H1 (cell line): Measurements from ENCODE around the gene UNC5B.

ENCODE experiments used
- CTCF ChIP-seq, 3 experiments: IDR thresholded peaks; 1 replicate in 2 of 3; 2 replicates in 1 of 3; pipeline versions ENCODE4 v1.5.1 to v1.6.1; 2011; ENCODE audit warnings: low read length in 3 of 3, mild to moderate bottlenecking in 3 of 3, inconsistent platforms in 2 of 3, low read depth in 1 of 3, moderate library complexity in 1 of 3; ENCODE audit not compliant: insufficient read depth in 1 of 3; ENCODE audit errors: control extremely low read depth in 1 of 3
- E2F6 ChIP-seq: IDR thresholded peaks from 2 replicates; pipeline ENCODE4 v1.6.1; 2012; ENCODE audit warnings: inconsistent platforms
- EP300 ChIP-seq, 2 experiments: IDR thresholded peaks; 1 replicate in 1 of 2; 2 replicates in 1 of 2; pipeline ENCODE4 v1.6.1; 2011 to 2012; ENCODE audit warnings: low read depth in 2 of 2, low read length in 2 of 2, mild to moderate bottlenecking in 2 of 2, borderline replicate concordance in 1 of 2, inconsistent platforms in 1 of 2, moderate library complexity in 1 of 2
- POLR2A ChIP-seq, 2 experiments: IDR thresholded peaks; 1 replicate in 1 of 2; 2 replicates in 1 of 2; pipeline ENCODE4 v1.6.1; 2011; ENCODE audit warnings: low read depth in 2 of 2, low read length in 2 of 2, mild to moderate bottlenecking in 2 of 2; ENCODE audit errors: control extremely low read depth in 1 of 2
- POLR2AphosphoS5 ChIP-seq: IDR thresholded peaks from 2 replicates; pipeline ENCODE4 v1.6.1; 2011; ENCODE audit warnings: low read depth, low read length
- RXRA ChIP-seq: IDR thresholded peaks from 2 replicates; pipeline ENCODE4 v1.6.1; 2011; ENCODE audit warnings: low read depth, mild to moderate bottlenecking, low read length, moderate library complexity; ENCODE audit not compliant: insufficient read depth
- TAF1 ChIP-seq: IDR thresholded peaks from 2 replicates; pipeline ENCODE4 v1.6.1; 2011; ENCODE audit warnings: mild to moderate bottlenecking, low read depth, low read length
- TF ChIP-seq, protein P1 (sequence below): IDR thresholded peaks from 2 replicates; pipeline ENCODE4 v1.6.1; 2012; ENCODE audit warnings: low read length, inconsistent platforms

DNA sequence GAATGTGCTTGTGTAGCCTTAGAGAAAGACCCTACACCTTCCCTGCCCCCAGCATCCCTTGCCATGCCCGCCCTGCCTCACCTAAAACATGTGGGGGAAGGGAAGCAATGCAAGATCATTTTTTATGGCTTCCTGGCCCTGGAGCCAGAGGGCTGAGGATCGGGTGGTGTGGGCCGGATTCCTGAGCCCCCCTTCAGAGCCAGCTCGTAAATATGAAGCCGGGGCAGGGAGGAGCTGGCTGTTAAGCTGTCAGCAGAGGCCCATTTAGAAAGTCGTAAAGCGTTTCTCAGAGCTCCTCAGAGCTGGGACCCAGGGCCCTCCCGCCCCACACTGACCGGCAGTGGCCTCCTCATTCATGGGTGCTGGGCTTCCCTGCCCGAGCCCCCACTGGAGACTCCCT is 23.9 kb downstream of the UNC5B start:
- TF ChIP-seq EP300 (IDR thresholded peaks at IDR 0.05; ENCODE audit: borderline replicate concordance in 1 of 2, low read depth in 2 of 2, low read length in 2 of 2) = no peak
- no peak for TF ChIP-seq TAF1
- no peak for TF ChIP-seq CTCF (IDR thresholded peaks at IDR 0.05; ENCODE audit: control extremely low read depth in 1 of 3, insufficient read depth in 1 of 3, low read depth in 1 of 3, low read length in 3 of 3)
- TF ChIP-seq, protein P1, sequence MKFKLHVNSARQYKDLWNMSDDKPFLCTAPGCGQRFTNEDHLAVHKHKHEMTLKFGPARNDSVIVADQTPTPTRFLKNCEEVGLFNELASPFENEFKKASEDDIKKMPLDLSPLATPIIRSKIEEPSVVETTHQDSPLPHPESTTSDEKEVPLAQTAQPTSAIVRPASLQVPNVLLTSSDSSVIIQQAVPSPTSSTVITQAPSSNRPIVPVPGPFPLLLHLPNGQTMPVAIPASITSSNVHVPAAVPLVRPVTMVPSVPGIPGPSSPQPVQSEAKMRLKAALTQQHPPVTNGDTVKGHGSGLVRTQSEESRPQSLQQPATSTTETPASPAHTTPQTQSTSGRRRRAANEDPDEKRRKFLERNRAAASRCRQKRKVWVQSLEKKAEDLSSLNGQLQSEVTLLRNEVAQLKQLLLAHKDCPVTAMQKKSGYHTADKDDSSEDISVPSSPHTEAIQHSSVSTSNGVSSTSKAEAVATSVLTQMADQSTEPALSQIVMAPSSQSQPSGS = no peak
- TF ChIP-seq POLR2A (IDR thresholded peaks at IDR 0.05; ENCODE audit: control extremely low read depth in 1 of 2, low read depth in 2 of 2, low read length in 2 of 2) = no peak
- no peak for TF ChIP-seq RXRA
- TF ChIP-seq POLR2AphosphoS5 = no peak
- TF ChIP-seq E2F6 = no peak
